A549 (cell line): ENCODE results near the gene DCPS. TPM values are rescaled to one million over a fixed set of nuclear protein-coding genes. Genes with fewer than 3 reads are reported as not detected.

ENCODE experiments used
- ATAC-seq, 2 experiments: fragments of 200-7000 bp in 1 of 2; fragments of >200 bp in 1 of 2; cut with Nextera tagmentation in 1 of 2; cut with Tn5 transposase in 1 of 2; 3 replicates each; pipeline versions ENCODE4 v1.8.0 to v1.9.1; 2018 to 2020; ENCODE audit warnings: mild to moderate bottlenecking in 1 of 2, moderate library complexity in 1 of 2
- CTCF ChIA-PET: fragments of 300-600 bp; sonication (Branson Sonifier 250); formaldehyde crosslinking; extraction: SDS; loops from one replicate; lab custom pipeline; 2021; ENCODE audit warnings: antibody characterized with exemption, inconsistent platforms; lab: Yijun Ruan, JAX
- POLR2A ChIA-PET: fragments of 350-600 bp; formaldehyde crosslinking; extraction: SDS; loops from one replicate; lab custom pipeline; 2021; ENCODE audit warnings: antibody characterized with exemption, inconsistent platforms; lab: Yijun Ruan, JAX
- DNase-seq, 2 experiments: peaks; one replicate each; pipeline versions ENCODE4 v3.0.0 to v3.0.0-alpha.2; 2011 to 2016; ENCODE audit warnings: low read depth in 1 of 2, low spot score in 1 of 2
- FAIRE-seq: peaks from 2 replicates; lab custom pipeline; 2011; peaks lifted over from hg19 to GRCh38; lab: Jason Lieb, UNC
- H3K27ac ChIP-seq, 2 experiments: fragments of >200 bp; sonication (Bioruptor Twin); formaldehyde crosslinking; 3 replicates each; pipeline ENCODE4 v1.5.1; 2016 to 2017
- H3K4me1 ChIP-seq: fragments of >200 bp; sonication (Bioruptor Twin); formaldehyde crosslinking; 3 replicates; pipeline ENCODE4 v1.6.1; 2016
- H3K4me2 ChIP-seq: fragments of >200 bp; sonication (Bioruptor Twin); formaldehyde crosslinking; 3 replicates; pipeline ENCODE4 v1.6.1; 2016
- H3K4me3 ChIP-seq: fragments of >200 bp; sonication (Bioruptor Twin); formaldehyde crosslinking; 3 replicates; pipeline ENCODE4 v1.5.1; 2016
- H3K9me3 ChIP-seq: fragments of >200 bp; sonication (Bioruptor Twin); formaldehyde crosslinking; 3 replicates; pipeline ENCODE4 v1.6.1; 2016
- CEBPB ChIP-seq, 2 experiments: fragments of >200 bp in 1 of 2; sonication (Bioruptor Twin) in 1 of 2; formaldehyde crosslinking in 1 of 2; IDR thresholded peaks; 2 replicates each; pipeline ENCODE4 v1.6.1; 2012 to 2016
- EHMT2 ChIP-seq: fragments of 200-600 bp; sonication (generic); IDR thresholded peaks from 2 replicates; pipeline ENCODE4 v1.6.1; 2016; ENCODE audit warnings: antibody characterized with exemption, low read depth, mild to moderate bottlenecking, moderate library complexity
- FOSB ChIP-seq: fragments of 250-450 bp; sonication (Bioruptor Pico); IDR thresholded peaks from 2 replicates; pipeline ENCODE4 v1.5.0; 2020; ENCODE audit warnings: mild to moderate bottlenecking, moderate library complexity
- FOSL2 ChIP-seq, 2 experiments: fragments of 450-650 bp in 1 of 2; fragments of >200 bp in 1 of 2; sonication (Bioruptor Twin) in 1 of 2; formaldehyde crosslinking; IDR thresholded peaks; 2 replicates each; pipeline versions ENCODE4 v1.5.0 to v1.6.1; 2016 to 2020; ENCODE audit warnings: mild to moderate bottlenecking in 1 of 2, moderate library complexity in 1 of 2
- HES2 ChIP-seq: fragments of >200 bp; sonication (Bioruptor Twin); formaldehyde crosslinking; IDR thresholded peaks from 2 replicates; pipeline ENCODE4 v1.6.1; 2016
- JUNB ChIP-seq: fragments of >200 bp; sonication (Bioruptor Twin); formaldehyde crosslinking; IDR thresholded peaks from 2 replicates; pipeline ENCODE4 v1.6.1; 2016
- KDM1A ChIP-seq: fragments of 200-600 bp; sonication (generic); IDR thresholded peaks from 2 replicates; pipeline ENCODE4 v1.6.1; 2016; ENCODE audit warnings: low read depth, mild to moderate bottlenecking
- MAFK ChIP-seq: fragments of 450-650 bp; IDR thresholded peaks from 2 replicates; pipeline ENCODE4 v1.6.1; 2014; ENCODE audit not compliant: partially characterized antibody
- MAZ ChIP-seq: fragments of 150-350 bp; IDR thresholded peaks from 2 replicates; pipeline ENCODE4 v1.6.1; 2014; ENCODE audit warnings: antibody characterized with exemption, low read depth, low read length, borderline replicate concordance
- NFE2L2 ChIP-seq: fragments of 150-350 bp; conservative IDR thresholded peaks from 2 replicates; pipeline ENCODE4 v1.6.1; 2014; ENCODE audit warnings: low read length
- RARB ChIP-seq: fragments of 250-450 bp; sonication (Bioruptor Pico); IDR thresholded peaks from 2 replicates; pipeline ENCODE4 v1.8.0; 2021; ENCODE audit warnings: mild to moderate bottlenecking, moderate library complexity
- RNF2 ChIP-seq: fragments of 200-600 bp; sonication (generic); IDR thresholded peaks from 2 replicates; pipeline ENCODE4 v1.6.1; 2016; ENCODE audit warnings: low read depth, mild to moderate bottlenecking, antibody characterized with exemption, moderate library complexity, borderline replicate concordance
- SMC3 ChIP-seq: fragments of >200 bp; sonication (Bioruptor Twin); formaldehyde crosslinking; IDR thresholded peaks from 3 replicates; pipeline ENCODE4 v1.6.1; 2018; ENCODE audit warnings: inconsistent platforms
- ZFP36 ChIP-seq: fragments of 450-650 bp; IDR thresholded peaks from 2 replicates; pipeline ENCODE4 v1.6.1; 2014; ENCODE audit warnings: borderline replicate concordance; ENCODE audit not compliant: partially characterized antibody
- ZSCAN20 ChIP-seq: fragments of 250-450 bp; sonication (Bioruptor Pico); IDR thresholded peaks from 2 replicates; pipeline ENCODE4 v1.8.0; 2022; ENCODE audit warnings: mild to moderate bottlenecking, moderate library complexity
- WGBS: methylation state at CpG from one replicate; pipeline ENCODE4 v1.1.6; 2017; ENCODE audit errors: missing lambda C conversion rate; 5-methylcytosine and 5-hydroxymethylcytosine counted together
- polyA plus RNA-seq, 4 experiments: library from polyadenylated mRNA; depleted of rRNA in 3 of 4; stranded (reverse); fragments of >200 nt; fragmentation: RNase III in 1 of 4; extraction: RNeasy Plus Mini Kit Qiagen cat#74134 plus additional on column Dnase treatment in 1 of 4; gene quantifications; 2 replicates in 3 of 4; 3 replicates in 1 of 4; pipeline ENCODE4 v1.2.3, GENCODE V29; 2011 to 2017
- TF ChIP-seq, protein P1 (sequence below): fragments of 250-450 bp; sonication (Bioruptor Pico); IDR thresholded peaks from 2 replicates; pipeline ENCODE4 v1.5.0; 2021; ENCODE audit warnings: mild to moderate bottlenecking, moderate library complexity, borderline replicate concordance
- TF ChIP-seq, protein P2 (sequence below): fragments of >200 bp; sonication (Bioruptor Twin); formaldehyde crosslinking; IDR thresholded peaks from 3 replicates; pipeline ENCODE4 v1.5.1; 2016
- TF ChIP-seq, protein P3 (sequence below): IDR thresholded peaks from 2 replicates; pipeline ENCODE4 v1.6.1; 2012

DCPS gene
- polyA plus RNA-seq, 2 of the 4 experiments (the other 2 are of a cell fraction), result 17.8 to 23.0 TPM

GRCh38 chr11:126348806-126349582 is 45.1 kb downstream of the DCPS start:
- H3K9me3 ChIP-seq, result no peaks in the 10 kb centered on the region
- DNase-seq, result no peak
- H3K4me1 ChIP-seq, result peaks cover 45% of the 10 kb centered on the region
- ChIA-PET POLR2A (no interaction called here), CTCF (no interaction called here)
- no peak overlapping the region for H3K4me3 ChIP-seq
- TF ChIP-seq RARB (CRISPR knock-in tag) (no peak), MAFK (peak; percentile 56)
- WGBS, result 93% methylated on average over 8 of the region's 8 CpGs
- no peak overlapping the region for H3K27ac ChIP-seq
- no peak for FAIRE-seq
- H3K4me2 ChIP-seq, result no peak overlapping the region
- no peak for ATAC-seq

DNA sequence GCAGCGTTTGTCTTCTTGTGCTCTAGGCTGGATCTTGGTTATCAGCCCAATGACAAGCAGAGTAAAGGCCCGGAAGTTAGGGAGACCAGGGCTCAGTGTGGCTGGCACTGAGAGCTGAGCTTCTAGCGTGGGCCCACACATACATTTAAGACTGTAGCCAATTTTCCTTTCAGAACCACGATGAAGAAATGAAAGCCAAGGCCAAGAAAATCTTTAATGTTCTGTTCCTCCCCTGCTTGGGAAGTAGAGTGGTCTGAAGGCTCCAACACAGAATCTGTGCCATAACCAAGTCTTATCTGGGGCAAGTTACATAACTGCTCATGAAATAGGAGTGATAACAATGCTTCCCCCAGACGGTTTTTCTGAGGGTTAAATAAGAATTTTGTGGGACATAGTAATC is 47.0 kb downstream of the DCPS start:
- ATAC-seq (no peak), DNase-seq (no peak), FAIRE-seq (no peak)
- peaks cover 50% of the 10 kb centered on the region for H3K4me1 ChIP-seq
- WGBS, result 97% methylated on average over 4 of the region's 5 CpGs
- no peak overlapping the region for H3K4me3 ChIP-seq
- H3K9me3 ChIP-seq, result no peaks in the 10 kb centered on the region
- 0 out of 6 replicates have a peak overlapping the region, but pooled peaks of 1 of the 2 experiments have one; percentile 2 for H3K27ac ChIP-seq
- TF ChIP-seq KDM1A, result no peak
- TF ChIP-seq NFE2L2, result no peak
- no peak for TF ChIP-seq EHMT2
- TF ChIP-seq HES2, result no peak
- TF ChIP-seq JUNB, result no peak
- TF ChIP-seq CEBPB (IDR thresholded peaks at IDR 0.05), result no peak
- no peak overlapping the region for H3K4me2 ChIP-seq
- CTCF ChIA-PET, result no interaction called here
- POLR2A ChIA-PET, result no interaction called here

DNA sequence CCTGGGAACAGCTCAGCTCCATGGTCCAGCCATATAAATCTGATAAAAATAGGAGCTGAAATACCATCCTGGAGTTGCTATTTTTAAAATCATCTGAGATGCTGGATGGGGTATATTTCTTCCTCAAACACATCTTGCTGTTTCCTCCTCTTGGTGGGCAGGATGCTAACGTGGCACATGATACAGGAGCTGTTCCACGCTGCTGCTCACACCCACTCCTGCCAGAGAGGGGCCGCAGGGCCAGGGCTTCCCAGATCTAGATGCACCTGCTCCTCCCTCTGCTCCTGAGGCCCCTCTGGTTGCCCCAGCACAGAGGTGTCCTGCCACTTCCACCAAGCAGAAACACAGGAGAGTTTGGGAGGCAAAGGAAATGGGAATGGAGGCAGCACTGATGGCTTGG is 48.3 kb downstream of the DCPS start:
- Histone ChIP-seq H3K4me1 (peaks cover 43% of the 10 kb centered on the region), H3K27ac (peak overlapping the region; percentile 79 to 98; a peak in 5 of 6 replicates), H3K9me3 (no peaks in the 10 kb centered on the region), H3K4me2 (peak overlapping the region; percentile 94; the same call in 2 of the 3 replicates), H3K4me3 (no peak overlapping the region)
- TF ChIP-seq, protein P1, sequence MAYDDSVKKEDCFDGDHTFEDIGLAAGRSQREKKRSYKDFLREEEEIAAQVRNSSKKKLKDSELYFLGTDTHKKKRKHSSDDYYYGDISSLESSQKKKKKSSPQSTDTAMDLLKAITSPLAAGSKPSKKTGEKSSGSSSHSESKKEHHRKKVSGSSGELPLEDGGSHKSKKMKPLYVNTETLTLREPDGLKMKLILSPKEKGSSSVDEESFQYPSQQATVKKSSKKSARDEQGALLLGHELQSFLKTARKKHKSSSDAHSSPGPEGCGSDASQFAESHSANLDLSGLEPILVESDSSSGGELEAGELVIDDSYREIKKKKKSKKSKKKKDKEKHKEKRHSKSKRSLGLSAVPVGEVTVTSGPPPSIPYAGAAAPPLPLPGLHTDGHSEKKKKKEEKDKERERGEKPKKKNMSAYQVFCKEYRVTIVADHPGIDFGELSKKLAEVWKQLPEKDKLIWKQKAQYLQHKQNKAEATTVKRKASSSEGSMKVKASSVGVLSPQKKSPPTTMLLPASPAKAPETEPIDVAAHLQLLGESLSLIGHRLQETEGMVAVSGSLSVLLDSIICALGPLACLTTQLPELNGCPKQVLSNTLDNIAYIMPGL (CRISPR knock-in tag), result no peak
- TF ChIP-seq HES2, result no peak
- no peak for TF ChIP-seq MAZ
- TF ChIP-seq, protein P2, sequence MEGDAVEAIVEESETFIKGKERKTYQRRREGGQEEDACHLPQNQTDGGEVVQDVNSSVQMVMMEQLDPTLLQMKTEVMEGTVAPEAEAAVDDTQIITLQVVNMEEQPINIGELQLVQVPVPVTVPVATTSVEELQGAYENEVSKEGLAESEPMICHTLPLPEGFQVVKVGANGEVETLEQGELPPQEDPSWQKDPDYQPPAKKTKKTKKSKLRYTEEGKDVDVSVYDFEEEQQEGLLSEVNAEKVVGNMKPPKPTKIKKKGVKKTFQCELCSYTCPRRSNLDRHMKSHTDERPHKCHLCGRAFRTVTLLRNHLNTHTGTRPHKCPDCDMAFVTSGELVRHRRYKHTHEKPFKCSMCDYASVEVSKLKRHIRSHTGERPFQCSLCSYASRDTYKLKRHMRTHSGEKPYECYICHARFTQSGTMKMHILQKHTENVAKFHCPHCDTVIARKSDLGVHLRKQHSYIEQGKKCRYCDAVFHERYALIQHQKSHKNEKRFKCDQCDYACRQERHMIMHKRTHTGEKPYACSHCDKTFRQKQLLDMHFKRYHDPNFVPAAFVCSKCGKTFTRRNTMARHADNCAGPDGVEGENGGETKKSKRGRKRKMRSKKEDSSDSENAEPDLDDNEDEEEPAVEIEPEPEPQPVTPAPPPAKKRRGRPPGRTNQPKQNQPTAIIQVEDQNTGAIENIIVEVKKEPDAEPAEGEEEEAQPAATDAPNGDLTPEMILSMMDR, result no peak
- TF ChIP-seq ZFP36, result no peak
- no peak for TF ChIP-seq FOSB (CRISPR knock-in tag)
- TF ChIP-seq, protein P3, sequence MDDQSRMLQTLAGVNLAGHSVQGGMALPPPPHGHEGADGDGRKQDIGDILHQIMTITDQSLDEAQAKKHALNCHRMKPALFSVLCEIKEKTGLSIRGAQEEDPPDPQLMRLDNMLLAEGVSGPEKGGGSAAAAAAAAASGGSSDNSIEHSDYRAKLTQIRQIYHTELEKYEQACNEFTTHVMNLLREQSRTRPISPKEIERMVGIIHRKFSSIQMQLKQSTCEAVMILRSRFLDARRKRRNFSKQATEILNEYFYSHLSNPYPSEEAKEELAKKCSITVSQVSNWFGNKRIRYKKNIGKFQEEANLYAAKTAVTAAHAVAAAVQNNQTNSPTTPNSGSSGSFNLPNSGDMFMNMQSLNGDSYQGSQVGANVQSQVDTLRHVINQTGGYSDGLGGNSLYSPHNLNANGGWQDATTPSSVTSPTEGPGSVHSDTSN, result no peak
- no peak for TF ChIP-seq FOSL2 (IDR thresholded peaks at IDR 0.05)
- TF ChIP-seq FOSL2 (CRISPR knock-in tag; IDR thresholded peaks at IDR 0.05), result no peak
- TF ChIP-seq SMC3, result no peak
- TF ChIP-seq RNF2, result no peak
- TF ChIP-seq ZSCAN20 (CRISPR knock-in tag), result no peak
- DNase-seq (no peak), ATAC-seq (no peak), FAIRE-seq (no peak)
- CTCF ChIA-PET, result no interaction called here
- WGBS, result 79% methylated on average over 2 of the region's 3 CpGs
- POLR2A ChIA-PET, result no interaction called here
